NCI-H226 (cell line): ENCODE data around the gene TRPM3.
A peak's percentile ranks its signal among the peaks of the same experiment; 100 is the strongest.

Experiments
- DNase-seq: peaks from one replicate; pipeline ENCODE4 v3.0.0-alpha.2; 2015

The TRPM3 gene

DNA sequence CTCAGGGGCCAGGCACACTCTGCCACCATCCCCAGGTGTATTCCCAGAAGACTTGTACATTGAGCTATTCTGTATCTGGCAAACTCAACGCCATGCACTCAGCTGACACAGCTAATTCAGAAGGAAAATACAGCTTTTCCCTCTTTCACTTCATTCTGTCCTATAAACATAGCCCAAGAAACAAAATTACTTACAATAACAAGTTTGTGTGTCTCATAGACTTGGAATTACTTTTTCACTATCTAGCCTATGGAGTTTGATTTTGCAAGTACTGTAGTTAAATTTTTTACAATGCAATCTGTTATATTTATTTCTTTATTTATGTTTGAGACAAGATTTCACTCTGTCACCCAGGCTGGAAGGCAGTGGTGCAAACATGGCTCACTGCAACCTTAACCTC, 581.9 kb downstream of the TRPM3 start:
- DNase-seq: no peak

DNA sequence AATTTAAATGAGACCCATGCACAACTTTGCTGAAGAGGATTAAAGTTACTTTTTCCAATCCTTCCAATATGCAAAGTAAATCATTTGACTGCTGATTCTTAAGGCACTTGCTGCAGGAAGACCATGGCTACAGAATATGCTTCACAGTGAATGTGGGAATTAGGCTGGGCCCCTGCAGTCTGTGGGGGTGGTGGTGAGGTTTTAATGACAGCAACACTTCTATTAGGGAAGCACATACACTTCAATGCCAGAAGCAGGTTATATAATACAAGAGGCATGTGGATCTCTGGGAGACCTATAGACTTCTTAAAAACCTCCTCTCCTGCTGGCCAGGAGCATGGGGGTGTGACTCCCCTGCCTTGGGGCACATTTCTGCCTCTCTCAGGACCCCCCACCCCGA, 582.4 kb downstream of the TRPM3 start:
- peak; percentile 18 for DNase-seq

DNA sequence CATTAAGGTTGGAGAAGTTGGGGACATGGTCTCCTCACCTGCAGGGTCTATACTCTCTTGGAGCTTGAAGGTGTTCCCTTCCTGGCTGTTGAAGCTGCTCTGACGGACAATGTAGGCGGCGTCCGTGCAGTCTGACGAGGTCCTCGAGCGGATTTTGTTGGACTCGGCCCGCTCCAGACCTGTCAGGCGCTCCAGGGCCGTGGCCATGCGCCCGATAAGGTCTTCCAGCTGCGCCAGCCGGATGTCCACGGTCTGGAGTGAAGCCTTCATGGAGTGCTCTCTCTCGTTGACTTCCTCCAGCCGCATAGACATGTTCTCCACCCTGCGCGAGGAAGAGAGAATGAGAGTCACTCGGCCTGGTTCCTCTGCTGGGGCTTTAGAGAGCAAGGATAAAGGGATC, 584.3 kb downstream of the TRPM3 start:
- no peak for DNase-seq

DNA sequence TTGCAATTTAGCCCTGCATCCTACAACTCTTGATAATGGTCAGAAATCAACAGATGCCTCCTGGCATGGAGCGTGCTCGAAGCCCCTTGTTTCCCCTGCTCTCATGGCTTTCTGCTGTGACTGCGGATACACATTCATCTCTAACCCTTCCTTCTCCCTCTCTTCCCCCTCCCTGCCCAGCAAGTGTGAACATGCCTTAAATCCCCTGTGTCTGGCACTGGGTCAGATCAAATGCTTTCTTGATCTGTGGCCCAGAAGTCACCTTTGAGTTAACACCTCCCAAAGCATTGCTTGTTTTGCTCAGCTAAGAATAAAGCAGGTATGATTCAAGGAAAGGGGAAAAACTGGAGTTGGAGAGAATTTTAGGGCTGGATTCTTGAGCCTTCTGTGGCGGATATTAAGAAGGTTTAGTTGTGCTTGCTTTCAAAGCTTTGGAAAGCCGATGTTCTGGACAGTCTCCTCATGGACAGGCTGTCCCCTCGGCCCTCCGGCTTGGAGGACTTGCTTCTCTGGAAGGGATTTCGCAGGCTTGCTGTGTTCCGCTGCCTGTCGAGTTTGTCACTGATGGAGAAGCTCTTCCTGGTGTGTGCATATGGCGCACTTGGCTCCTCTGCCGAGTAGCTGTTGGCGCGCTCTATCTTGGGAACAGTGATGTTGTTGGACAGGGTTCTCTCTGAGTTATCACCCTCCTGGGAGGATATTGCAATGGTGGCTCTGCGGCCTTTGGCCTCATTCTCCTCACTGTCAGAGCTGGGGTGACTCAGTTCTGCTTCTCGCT, 585.7 kb downstream of the TRPM3 start:
- no peak for DNase-seq

DNA sequence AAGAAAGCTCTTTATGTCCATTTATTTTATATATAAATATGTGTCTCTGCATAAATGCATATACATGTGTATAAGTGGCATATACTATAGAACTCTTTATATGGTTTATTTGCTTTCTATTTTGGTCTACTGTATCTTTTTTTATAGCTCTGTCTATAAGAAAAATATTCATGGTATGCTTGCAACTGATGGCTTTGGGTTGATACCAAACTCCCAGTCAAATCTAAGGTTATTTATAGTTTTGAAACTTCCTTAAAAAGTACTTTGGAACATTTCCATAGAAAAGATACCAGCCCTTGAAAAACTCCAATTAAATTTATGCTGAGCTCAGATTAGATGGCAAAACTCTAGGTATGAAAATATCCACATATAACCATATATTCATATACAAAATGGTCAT, 587.0 kb downstream of the TRPM3 start:
- peak; percentile 7 for DNase-seq

DNA sequence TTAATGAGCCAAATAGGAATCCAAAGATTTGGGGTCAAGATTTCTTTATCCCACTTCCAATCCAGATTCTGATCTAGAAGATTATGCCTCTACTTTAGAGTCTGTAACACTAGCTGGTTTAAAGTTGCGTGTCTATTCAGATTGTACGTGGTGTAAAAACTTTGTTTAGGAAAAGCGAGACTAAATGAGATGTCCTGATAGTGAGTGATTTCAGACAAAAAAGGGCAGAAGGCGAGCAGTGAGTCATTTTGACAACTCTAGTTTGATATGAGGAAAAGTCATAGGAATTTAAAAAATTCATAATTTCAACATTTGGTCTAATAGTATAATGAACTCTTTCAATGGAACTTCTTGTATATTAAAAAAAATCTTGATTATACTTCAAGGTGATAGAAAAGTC, 587.4 kb downstream of the TRPM3 start:
- DNase-seq: peak; percentile 56

DNA sequence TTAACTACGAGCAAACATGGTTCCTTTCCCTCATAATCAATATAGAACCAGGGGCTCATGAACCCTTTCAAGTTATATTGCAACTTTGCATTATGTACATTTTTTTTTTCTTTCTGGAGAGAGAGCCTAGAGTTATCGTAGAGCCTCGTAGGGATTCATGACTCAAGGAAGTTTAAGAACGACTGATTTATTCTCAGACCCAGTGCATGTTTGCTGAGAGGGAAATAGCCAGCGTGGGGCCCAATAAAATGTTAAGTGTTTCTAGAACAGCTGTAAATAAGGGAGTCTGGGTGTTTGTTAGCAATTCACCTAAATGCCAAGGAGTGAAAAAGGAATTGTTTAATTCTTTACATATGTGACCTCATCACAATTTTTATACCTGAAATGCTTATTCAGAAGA, 587.9 kb downstream of the TRPM3 start:
- DNase-seq: no peak

DNA sequence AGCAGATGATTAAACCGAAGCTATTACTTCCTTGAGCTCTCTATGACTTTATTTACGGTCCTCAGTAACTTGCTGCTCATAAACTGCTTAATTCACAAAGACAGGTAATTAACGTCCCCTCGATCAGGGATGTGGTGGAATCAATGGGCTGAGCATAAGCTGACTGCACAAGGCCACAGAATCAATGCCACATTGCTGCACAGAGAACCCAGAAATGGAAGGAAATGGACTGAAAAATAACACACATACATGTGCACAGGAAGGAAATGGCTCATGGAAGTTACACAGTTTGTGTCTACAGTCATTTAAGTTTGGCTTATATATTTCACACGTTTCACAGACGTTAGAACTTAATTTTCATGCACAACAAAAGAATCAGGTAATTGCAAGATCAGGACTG, 588.7 kb downstream of the TRPM3 start:
- no peak for DNase-seq

DNA sequence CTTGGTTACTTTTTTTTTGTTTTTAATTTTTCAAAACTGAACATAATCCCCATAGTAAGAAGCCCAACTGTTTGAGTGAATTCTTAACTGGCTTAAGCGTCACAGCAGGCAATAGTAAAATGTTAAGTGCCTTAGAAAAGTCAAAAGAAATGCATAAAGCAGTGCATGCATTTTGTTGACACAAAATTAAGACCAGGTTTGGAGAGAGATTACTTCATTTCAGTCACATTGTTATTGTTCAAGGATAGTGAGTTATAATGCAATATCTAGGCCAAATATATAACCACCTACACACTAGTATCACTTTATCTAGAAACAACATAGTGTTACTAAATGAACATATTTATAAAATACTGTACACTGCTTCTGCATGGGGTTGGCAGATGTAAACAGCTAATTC, 590.1 kb downstream of the TRPM3 start:
- DNase-seq: no peak

DNA sequence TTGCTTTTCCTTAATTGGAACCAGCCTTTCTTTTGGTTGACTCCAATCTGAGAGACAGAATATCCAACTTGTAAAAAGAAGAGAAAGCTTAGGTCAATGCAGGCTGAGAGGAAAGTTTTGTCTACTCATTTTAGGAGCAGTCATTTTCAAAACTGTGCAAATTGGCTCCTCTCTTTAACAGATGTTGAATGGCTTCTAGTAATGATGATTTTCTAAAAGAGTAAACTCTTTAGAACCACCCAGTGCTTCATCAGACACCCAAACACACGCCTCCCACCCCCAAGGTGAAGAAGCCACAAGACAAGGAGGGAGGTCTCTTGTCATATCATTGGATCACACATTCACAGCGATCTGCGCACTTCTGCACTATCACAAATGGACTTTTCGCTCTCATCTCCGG, 590.7 kb downstream of the TRPM3 start:
- no peak for DNase-seq

DNA sequence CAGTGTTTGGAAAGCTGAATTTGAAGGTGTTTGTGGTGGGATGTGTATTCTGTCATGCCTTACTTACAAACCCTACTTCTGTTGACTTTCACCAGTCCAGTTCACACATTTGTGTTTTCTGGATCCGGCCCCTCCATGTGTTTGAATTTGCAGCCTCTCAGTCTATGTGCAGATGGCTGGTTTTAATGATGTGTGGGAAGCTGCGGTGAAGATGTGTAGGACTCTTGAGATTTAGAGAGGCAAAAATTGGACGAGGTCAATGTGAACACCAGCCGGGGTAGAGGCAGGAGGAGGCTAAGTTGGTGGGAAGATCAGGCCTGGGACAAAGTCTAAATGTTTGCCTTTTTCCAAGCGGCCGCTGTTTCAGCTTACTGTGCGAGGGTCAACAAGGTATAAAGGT, 591.6 kb downstream of the TRPM3 start:
- no peak for DNase-seq

DNA sequence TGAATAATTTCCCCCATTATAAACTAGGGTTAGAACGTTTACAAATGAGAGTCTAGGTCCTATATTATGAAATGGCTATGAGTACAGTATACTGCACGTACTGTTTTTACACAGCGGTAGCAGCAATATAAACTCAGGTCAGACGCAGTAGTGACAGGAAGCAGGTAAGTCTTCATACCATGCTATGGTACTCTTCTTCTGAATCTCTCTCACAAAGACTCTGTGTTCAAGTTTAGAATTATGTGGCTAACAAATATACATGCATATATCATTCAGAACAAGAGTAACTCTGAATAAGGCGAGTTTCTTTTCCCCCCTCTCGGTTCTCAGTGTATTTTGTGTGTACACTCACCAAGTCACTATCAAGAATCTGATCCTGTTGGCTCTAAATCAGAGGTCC, 592.0 kb downstream of the TRPM3 start:
- no peak for DNase-seq

DNA sequence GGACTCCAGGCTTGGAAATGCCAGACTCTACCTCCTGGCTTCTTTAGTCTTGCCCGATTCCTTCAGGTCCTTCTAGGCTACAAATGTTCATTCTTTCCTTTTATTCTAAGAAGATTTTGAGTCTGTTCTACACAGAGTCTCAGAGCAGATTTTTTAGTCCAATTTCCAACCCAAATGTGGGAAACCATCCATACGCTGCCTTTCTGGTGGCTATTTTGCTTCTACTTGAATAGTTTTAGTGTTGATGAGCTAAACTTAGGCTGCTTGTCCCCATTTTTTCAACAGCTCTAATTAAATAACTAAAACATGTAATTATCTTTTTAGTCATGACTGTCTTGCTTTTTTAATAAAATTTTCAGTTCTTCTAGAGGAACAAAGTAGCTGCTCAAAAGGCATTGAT, 594.5 kb downstream of the TRPM3 start:
- no peak for DNase-seq

DNA sequence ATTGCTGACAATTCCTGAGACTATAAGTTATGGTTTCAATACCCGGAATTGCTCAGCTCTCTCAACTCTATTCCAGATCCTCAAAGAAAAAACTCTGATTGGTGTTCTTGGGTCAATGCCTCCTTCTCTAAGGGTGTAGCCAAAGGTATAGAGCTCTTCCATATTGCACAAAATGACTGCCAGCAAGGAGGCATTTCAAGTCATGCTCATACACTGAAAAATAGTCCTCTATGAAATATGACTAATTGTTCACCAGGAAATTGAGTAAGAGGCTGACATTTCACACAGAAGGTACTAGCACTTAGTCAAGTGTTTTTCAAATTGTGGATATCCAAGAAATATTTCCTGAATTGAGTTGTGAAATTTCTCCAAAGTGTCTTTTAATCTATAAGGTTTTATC, 595.9 kb downstream of the TRPM3 start:
- peak; percentile 79 for DNase-seq

DNA sequence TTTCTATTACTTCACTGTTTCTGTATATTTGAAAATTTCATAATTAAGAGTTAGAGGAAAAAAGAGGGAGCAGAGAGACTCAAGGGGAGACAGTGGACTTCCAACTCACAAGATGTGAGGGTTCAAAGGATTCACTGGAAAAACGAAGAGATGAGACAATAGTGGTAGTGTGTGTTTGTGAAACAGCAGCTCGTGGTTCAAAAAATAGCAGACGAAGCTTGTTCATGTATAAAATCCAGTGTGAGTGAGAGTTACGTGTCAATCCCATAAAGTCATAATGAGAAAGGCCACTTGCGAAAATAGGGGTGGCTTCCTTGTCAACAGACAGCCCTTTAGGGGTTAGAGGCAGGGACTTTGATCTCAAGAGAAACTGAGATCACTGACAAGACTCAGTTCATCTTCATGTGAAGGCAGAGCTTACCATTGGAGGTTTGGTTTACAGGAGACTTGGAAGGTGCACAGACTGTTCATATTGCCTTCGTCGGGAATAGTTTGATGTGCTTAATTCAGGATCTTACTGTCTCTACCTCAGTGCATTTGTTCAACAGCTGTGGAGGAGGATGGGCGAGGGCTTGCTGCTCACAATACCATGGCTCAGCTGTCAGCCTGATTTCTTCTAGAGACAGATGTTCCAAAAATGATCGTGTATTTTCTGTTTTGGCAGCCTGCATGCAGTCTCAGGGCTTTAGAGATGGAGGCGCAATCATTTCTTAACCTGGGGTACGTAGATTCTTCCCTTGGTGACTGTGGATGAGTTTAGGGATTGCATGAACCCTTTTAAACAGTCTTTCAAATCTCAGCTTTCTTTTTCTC, 601.3 kb downstream of the TRPM3 start:
- DNase-seq: no peak

DNA sequence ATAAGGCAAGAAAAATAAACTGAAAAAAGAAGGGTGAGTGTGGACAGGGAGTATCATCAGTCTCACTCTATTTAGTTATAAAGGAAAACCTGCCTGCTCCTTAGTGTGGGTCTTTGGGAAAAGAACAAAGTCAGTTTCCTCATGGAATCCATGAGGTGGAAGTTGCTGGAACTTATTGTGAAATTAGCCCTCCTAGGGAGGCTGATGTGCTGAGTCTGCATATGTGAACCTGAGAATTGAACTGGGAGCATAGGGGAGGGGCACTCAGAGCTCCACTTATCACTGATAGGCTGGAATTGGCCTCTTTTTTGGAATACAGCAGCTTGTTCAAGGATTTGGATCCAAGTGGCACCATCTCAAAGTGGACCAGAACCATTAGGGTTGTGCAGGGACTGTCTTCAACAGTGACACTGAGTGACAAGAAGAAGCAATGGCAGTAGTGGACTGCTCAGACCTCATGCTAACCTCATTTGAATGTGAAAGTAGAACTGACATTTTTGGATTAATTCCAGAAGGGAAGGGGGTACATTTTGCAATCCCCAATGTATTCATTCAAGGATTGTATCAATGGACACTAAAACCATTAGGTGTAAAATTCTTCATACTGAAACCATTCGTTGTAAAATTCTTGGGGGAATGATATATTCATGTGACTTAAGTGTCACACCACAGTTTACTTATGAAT, 603.4 kb downstream of the TRPM3 start:
- no peak for DNase-seq

DNA sequence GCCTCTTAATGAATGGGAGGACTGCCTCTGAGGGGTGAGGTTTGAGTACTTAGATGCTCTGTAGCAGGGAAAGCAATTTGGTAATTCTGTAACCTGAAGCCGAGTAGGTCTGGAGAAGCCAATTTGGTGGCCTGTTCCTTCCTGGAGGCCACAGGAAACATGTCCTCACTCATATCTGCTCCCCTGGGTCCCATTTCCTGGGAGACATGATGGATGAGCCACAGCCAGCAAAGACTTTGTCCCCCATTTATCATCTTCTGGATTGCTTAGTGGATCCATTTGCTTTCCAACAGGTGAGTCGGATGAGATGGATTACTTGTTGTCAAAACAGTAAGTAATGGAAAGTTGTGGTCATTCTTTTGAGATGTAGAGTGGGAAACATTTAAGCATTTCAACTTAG, 607.1 kb downstream of the TRPM3 start:
- no peak for DNase-seq

DNA sequence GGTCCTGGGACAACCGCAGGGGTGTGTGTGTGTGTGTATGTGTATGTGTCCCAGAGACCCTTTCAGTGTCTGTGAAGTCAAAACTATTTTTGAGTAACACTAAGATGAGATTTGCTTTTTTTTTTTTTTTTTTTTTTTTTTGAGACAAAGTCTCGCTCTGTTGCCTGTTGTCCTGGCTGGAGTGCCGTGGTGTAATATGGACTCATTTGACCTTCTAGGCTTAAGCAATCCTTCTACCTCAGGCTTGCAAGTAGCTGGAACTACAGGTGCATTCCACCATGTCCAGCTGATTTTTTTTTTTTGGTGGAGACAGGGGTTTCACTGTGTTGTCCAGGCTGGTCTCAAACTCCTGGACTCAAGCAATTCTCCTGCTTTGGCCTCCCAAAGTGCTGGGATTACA, 609.6 kb downstream of the TRPM3 start:
- no peak for DNase-seq

DNA sequence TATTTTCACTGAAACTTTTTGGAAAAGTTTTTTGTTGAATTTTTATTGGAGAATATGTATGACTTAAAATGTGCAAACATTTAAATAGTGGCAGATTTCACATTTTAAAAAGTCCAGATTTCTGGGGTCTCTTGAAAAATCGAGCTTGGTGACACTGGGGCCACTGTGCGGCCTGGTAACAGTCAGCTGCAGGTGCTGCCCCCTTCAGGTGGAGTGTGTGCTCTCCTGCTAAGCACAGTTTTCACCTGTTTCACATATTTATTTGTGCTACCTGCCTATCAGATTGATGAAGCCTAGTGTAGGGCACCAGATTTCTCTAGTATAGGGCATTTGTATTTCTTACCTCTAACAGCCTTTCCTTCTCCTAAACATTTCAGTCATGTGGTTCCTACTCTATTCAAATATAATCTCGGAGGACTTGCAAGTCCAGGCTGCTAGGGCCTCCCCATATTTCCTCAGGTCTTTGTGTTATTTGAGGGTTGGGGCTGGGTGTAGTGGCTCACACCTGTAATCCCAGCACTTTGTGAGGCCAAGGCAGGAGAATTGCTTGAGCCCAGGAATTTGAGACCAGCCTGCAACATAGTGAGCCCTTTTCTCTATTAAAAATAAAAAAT, 611.2 kb downstream of the TRPM3 start:
- DNase-seq: no peak

DNA sequence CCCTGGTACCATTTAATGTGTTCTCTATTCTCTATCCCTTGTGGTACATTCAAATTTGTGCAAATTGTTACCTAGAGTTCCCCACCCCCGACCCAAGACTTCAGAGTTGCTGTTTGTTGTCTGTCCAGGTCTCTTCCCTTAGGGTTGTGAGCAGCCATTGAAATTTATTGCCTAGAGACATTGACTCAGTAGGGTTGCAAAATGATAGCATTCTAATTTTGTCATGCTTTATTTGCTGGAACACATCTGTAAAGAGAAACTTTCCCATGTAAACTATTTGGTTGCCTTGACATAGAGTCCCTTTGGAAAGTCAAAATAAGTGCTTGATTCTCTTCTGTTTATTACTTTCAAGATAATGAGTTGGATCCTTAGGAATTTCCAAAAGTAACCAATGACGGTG, 615.3 kb downstream of the TRPM3 start:
- DNase-seq: no peak

DNA sequence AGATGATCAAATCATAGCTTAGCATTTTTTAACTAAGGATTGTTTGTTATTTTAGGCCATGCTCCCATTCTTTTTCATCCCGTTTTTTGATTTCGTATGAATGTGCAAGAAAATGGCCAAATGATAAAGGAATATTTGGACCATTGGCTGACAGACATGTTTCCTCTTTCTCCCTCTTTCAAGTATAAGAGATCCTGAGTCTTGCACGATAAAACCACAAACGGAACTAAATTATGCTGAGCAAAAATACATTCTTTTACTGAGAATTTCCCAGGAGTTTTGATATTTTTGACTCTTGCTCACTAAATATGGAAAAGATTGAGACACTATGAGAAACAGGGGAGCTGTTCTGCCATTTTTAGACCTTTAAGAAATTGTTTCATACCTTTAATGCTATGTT, 616.6 kb downstream of the TRPM3 start:
- DNase-seq: no peak

DNA sequence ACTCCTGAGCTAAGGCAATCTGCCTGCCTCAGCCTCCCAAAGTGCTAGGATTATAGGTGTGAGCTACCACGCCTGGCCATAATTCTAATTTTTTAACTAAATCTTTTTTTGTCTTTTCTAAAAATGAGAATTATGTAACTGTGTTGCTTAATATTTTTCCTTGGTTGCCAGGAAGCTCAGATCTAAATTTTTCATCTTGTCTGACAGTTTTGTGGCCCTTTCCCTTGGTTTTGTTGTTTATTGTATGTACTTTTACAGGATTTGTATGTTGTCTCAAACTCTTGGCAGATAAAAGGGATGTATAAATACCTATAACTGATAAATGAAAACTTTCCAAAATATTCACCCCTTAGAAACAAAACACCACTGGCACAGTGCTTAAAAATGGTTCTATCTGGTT, 618.7 kb downstream of the TRPM3 start:
- DNase-seq: no peak

DNA sequence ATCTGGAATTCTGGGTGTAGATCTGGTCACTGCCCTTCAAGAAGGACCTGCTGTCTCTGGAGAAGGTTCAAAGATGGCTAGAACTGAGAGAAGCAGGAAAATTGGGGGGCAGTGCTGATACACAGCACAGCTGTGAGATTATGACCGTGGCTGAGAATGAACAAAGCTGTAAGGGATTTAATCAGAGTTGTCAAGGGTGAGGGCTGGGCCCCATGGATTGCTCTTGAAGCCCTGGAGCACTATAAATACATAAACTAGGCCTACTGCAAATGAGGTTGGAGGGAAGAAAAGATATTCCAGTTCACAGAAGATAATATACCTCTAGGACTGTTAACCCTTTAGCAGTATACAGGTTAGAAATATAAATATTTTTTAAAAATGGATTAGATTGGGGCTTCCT, 620.6 kb downstream of the TRPM3 start:
- no peak for DNase-seq

DNA sequence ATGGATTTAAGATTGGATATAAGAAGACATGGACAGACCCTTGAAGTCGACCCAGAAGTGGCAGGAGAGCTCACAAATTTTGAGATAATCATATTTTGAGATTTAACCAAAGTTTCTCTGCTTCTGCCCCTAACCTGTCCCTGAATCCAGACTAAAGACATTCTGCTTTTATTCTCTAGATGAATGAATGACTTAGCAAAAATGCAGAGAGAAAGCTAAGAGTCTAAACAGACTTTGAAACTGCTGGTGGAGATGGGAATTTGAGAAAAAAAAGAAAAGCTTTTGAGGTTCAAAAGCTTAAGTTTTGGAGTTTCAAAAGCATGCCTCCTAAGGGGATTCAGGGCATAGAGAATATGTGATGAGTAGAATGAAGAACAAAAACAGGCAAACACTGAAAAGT, 621.8 kb downstream of the TRPM3 start:
- DNase-seq: no peak
